ENCODE measurements around the gene DNM2. TPM values are rescaled to one million over a fixed set of nuclear protein-coding genes. Genes with fewer than 3 reads are reported as not detected.

The DNM2 gene
- total RNA-seq, 3 donors from 2014 or later: 318 to 602 (median 562) TPM

DNA sequence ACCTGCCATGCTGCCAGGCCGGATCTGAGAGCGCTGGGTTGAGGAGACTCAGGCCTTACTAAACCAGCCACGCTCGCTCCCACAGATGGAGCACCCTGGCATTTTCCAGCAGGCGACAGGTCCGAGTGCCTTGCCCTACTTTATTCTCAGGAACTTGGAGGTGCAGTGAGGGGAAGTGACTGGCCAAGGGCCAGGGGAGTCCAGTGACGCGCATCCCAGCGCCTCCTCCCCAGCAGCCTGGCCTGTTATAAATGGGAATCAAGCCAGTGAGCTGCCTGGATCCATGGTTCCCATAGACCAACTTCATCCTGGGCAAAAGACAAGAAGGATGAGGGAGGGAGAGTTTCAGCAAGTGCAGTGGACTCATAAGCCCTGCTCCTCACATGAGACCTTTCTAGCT lies 82.6 kb downstream of the DNM2 start:
- Histone ChIP-seq H3K4me1 (ENCODE audit: low read depth) (no peaks in the 10 kb centered on the region), H3K4me3 (no peak overlapping the region), H3K36me3 (ENCODE audit: low read depth) (peaks cover 19% of the 10 kb centered on the region), H3K9me3 (no peaks in the 10 kb centered on the region)
- ATAC-seq: no peak
- TF ChIP-seq, protein P1, sequence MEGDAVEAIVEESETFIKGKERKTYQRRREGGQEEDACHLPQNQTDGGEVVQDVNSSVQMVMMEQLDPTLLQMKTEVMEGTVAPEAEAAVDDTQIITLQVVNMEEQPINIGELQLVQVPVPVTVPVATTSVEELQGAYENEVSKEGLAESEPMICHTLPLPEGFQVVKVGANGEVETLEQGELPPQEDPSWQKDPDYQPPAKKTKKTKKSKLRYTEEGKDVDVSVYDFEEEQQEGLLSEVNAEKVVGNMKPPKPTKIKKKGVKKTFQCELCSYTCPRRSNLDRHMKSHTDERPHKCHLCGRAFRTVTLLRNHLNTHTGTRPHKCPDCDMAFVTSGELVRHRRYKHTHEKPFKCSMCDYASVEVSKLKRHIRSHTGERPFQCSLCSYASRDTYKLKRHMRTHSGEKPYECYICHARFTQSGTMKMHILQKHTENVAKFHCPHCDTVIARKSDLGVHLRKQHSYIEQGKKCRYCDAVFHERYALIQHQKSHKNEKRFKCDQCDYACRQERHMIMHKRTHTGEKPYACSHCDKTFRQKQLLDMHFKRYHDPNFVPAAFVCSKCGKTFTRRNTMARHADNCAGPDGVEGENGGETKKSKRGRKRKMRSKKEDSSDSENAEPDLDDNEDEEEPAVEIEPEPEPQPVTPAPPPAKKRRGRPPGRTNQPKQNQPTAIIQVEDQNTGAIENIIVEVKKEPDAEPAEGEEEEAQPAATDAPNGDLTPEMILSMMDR (IDR thresholded peaks at IDR 0.05): no peak
- intact Hi-C loops (cut with DNase I, micrococcal nuclease): no loop called here
- no peak for DNase-seq

DNA sequence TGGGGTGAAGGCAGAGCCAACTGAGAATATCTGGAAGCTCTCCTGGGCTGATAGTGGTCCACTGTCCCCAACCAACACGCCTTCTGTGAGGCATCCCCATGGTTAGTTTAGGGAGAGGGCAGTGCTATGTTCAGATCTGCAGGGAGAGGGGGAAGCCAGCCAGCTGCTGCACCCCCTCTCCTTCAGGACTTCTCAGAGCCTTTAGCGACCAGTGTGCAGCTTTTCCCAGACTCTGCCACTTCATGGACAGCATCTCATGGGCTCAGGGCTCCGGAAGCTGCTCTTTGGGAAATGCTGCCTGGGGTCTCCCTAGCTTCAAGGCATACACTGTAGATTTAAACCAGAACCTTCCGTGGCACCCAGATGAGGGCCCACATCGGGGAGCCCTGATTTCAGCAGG lies 84.6 kb downstream of the DNM2 start:
- no peaks in the 10 kb centered on the region for H3K4me1 ChIP-seq (ENCODE audit: low read depth)
- ATAC-seq (no peak), DNase-seq (no peak)
- TF ChIP-seq, protein P1 (IDR thresholded peaks at IDR 0.05): no peak
- intact Hi-C loops (cut with DNase I, micrococcal nuclease): no loop called here
- H3K9me3 ChIP-seq: no peaks in the 10 kb centered on the region
- H3K4me3 ChIP-seq: no peak overlapping the region
- peaks cover 18% of the 10 kb centered on the region for H3K36me3 ChIP-seq (ENCODE audit: low read depth)

DNA sequence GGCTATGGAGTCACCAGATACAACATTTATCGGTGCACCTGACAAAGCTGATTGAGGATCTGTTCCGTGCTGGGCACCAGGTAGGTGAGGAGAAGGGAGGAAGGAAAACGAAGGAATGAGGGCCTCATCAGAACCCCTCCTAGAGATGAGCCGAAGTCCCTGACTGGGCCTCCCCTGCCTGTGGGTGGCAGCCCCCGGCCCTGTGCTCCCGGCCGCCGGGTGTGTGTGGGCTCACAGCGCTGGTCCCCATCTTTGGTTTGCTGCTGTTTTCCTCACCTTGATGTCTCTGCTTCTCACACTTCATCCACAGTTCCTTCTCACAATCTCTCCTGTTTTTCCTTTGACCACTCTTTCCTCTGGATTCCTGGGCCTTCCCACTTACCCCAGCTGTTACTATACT lies 85.4 kb downstream of the DNM2 start:
- Histone ChIP-seq H3K36me3 (ENCODE audit: low read depth) (peaks cover 18% of the 10 kb centered on the region), H3K4me3 (no peak overlapping the region), H3K9me3 (no peaks in the 10 kb centered on the region), H3K4me1 (ENCODE audit: low read depth) (no peaks in the 10 kb centered on the region)
- intact Hi-C loops (cut with DNase I, micrococcal nuclease): no loop called here
- TF ChIP-seq, protein P1 (IDR thresholded peaks at IDR 0.05): no peak
- no peak for ATAC-seq
- no peak for DNase-seq

DNA sequence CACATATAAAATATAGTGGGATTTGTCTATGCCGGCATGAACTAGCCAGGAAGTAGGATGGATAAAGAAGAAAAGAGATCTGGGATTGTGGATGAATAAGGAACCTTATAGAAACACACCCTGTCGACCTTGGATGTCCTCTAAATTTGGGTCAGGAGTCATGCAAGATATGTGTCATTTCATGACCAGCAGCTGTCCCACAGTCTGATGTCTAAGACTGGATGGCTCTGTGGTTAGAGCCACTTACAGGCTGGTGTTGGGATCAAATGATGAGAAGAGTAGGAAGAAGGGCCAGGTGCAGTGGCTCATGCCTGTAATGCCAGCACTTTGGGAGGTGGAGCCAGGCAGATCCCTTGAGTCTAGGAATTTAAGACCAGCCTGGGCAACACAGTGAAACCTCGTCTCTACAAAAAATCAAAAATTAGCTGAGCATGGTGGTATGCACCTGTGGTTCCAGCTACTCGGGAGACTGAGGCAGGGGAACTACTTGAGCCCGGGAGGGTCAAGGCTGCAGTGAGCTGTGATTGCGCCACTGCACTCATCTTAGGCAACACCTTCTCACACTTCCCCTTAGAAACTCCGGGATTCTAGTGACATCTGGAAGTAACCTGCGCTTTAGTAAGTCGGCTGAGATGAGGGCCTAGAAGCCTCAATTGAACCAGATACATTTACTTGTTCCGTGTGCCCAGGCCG lies 87.3 kb downstream of the DNM2 start:
- H3K36me3 ChIP-seq (ENCODE audit: low read depth): peaks cover 17% of the 10 kb centered on the region
- TF ChIP-seq, protein P1 (IDR thresholded peaks at IDR 0.05): no peak
- no peaks in the 10 kb centered on the region for H3K4me1 ChIP-seq (ENCODE audit: low read depth)
- DNase-seq (no peak), ATAC-seq (no peak)
- intact Hi-C loops (cut with DNase I, micrococcal nuclease): no loop called here
- no peak overlapping the region for H3K4me3 ChIP-seq
- no peaks in the 10 kb centered on the region for H3K9me3 ChIP-seq

DNA sequence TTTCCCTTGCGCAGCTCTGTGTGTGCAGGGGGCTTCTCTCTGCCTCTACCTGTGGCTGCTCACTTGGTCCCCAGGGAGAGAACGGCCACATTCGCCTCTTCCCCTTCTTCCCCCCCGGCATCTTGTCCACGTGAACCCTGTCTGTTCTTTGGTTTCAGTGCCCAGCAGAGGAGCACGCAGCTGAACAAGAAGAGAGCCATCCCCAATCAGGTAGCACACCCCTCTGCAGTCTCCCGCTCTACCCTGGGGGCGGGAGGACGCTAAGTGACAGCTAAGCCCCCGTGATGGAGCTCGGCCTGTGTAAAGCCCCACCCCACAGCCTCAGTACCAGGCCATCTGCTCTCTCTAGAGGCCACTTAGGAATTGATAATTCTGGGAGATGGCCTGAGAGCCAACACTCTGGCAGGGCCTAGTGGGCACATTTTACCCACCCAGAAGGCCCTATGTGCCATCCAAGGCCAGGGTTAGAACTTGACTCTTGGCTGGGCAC lies 87.9 kb downstream of the DNM2 start:
- intact Hi-C loops (cut with DNase I, micrococcal nuclease): no loop called here
- DNase-seq (no peak), ATAC-seq (no peak)
- TF ChIP-seq, protein P1 (IDR thresholded peaks at IDR 0.05): no peak
- H3K36me3 ChIP-seq (ENCODE audit: low read depth): peaks cover 17% of the 10 kb centered on the region
- no peaks in the 10 kb centered on the region for H3K9me3 ChIP-seq
- no peak overlapping the region for H3K4me3 ChIP-seq
- no peaks in the 10 kb centered on the region for H3K4me1 ChIP-seq (ENCODE audit: low read depth)

All from mucosa of descending colon (tissue), 3 donors.